ENCODE measurements around the gene WFS1. TPM values are rescaled to one million over a fixed set of nuclear protein-coding genes. Genes with fewer than 3 reads are reported as not detected.

Gene WFS1
- total and polyA plus RNA-seq, 2 of the 8 experiments (the other 6 are each of a cell fraction or from before 2014, with no cell fraction given) = 29.1 to 43.1 TPM

- Histone ChIP-seq H2AFZ (ENCODE audit: low read length) (no peak overlapping the region), H3K56ac (replicated peaks; ENCODE audit: insufficient read length, low read depth, low read length) (no peak overlapping the region), H3K23ac (ENCODE audit: insufficient read length) (no peak overlapping the region), H4K8ac (ENCODE audit: extremely low read depth, insufficient read depth, low read length) (no peak overlapping the region), H2BK120ac (replicated peaks; ENCODE audit: low read depth, low read length) (no peak overlapping the region), H3K18ac (ENCODE audit: extremely low read depth, low read length) (no peak overlapping the region), H2BK5ac (ENCODE audit: low read depth, low read length) (no peak overlapping the region), H3K27me3 (replicated peaks in 1 of 4; ENCODE audit: control insufficient read depth in 3 of 4, extremely low read depth in 1 of 4, insufficient read depth in 3 of 4, low read length in 3 of 4) (no peaks in the 10 kb centered on the region), H4K20me1 (replicated peaks in 1 of 2; ENCODE audit: control insufficient read depth in 1 of 2, insufficient read depth in 2 of 2, low read length in 2 of 2) (peaks cover 0 to 10% of the 10 kb centered on the region in 2 experiments), H2BK12ac (ENCODE audit: low read depth, low read length) (no peak overlapping the region), H3K4ac (replicated peaks; ENCODE audit: insufficient read length, low read depth, low read length) (no peak overlapping the region), H3K9me3 (ENCODE audit: insufficient read depth in 2 of 2, low read depth in 1 of 2, low read length in 1 of 2) (no peaks in the 10 kb centered on the region), H3K14ac (ENCODE audit: insufficient read length) (no peak overlapping the region), H3K4me1 (replicated peaks in 1 of 4; ENCODE audit: control insufficient read depth in 3 of 4, insufficient read depth in 4 of 4, low read length in 3 of 4) (no peaks in the 10 kb centered on the region), H4K5ac (ENCODE audit: insufficient read length, low read depth, low read length) (no peak overlapping the region), H3K23me2 (ENCODE audit: low read depth, low read length) (peaks cover 5% of the 10 kb centered on the region; the same call in 1 of the 2 replicates), H3K79me2 (ENCODE audit: control insufficient read depth in 1 of 2, insufficient read depth in 2 of 2, low read length in 2 of 2) (no peaks in the 10 kb centered on the region), H3K27ac (ENCODE audit: low read depth, low read length) (no peak overlapping the region), H2AK5ac (ENCODE audit: low read depth, low read length) (no peak overlapping the region), H3K4me2 (ENCODE audit: insufficient read depth in 1 of 2, low read depth in 2 of 2, low read length in 2 of 2) (no peak overlapping the region), H2BK20ac (ENCODE audit: low read length) (no peak overlapping the region), H3K36me3 (ENCODE audit: control insufficient read depth in 2 of 4, insufficient read depth in 4 of 4, low read length in 3 of 4) (peaks cover 0 to 30% (median 18%) of the 10 kb centered on the region in 4 experiments; a peak in 5 of 8 replicates), H4K91ac (replicated peaks; ENCODE audit: insufficient read length, low read length) (no peak overlapping the region), H3K9ac (replicated peaks in 1 of 4; ENCODE audit: extremely low read depth in 1 of 4, low read depth in 3 of 4, low read length in 3 of 4) (no peak overlapping the region), H3K4me3 (ENCODE audit: extremely low read depth in 1 of 4, insufficient read depth in 2 of 4, low read depth in 3 of 4, low read length in 4 of 4) (no peak overlapping the region), H2BK15ac (ENCODE audit: low read length) (no peak overlapping the region), H3K79me1 (ENCODE audit: low read depth, low read length) (no peaks in the 10 kb centered on the region)
- POLR2A ChIA-PET (ENCODE audit: partially characterized antibody) = no interaction called here
- DNase-seq (ENCODE audit: low read depth in 1 of 2, low spot score in 2 of 2) (no peak), FAIRE-seq (no peak)
- CTCF ChIA-PET (ENCODE audit: partially characterized antibody) = interaction anchor here (1.0 to 1.3 kb wide), 3 partner anchors 9 to 28 kb away, joined by 3 to 5 read pairs (median 3); no protein-coding TSS in a partner anchor
- TF ChIP-seq TBP (IDR thresholded peaks at IDR 0.05; ENCODE audit: low read depth, low read length) (no peak), SP1 (IDR thresholded peaks at IDR 0.05; ENCODE audit: low read depth, low read length) (no peak), POU5F1 (IDR thresholded peaks at IDR 0.05; ENCODE audit: low read depth, low read length) (no peak), TAF1 (IDR thresholded peaks at IDR 0.05; ENCODE audit: low read depth, low read length) (no peak), NRF1 (IDR thresholded peaks at IDR 0.05; ENCODE audit: low read depth, low read length) (no peak), SP2 (IDR thresholded peaks at IDR 0.05; ENCODE audit: low read length) (no peak), HDAC6 (IDR thresholded peaks at IDR 0.05; ENCODE audit: low read depth, low read length) (no peak), YY1 (IDR thresholded peaks at IDR 0.05; ENCODE audit: low read depth, low read length) (no peak), CHD2 (IDR thresholded peaks at IDR 0.05; ENCODE audit: low read length) (no peak), CREB1 (IDR thresholded peaks at IDR 0.05) (no peak), RBBP5 (IDR thresholded peaks at IDR 0.05; ENCODE audit: borderline replicate concordance, low read depth, low read length) (no peak), SUZ12 (IDR thresholded peaks at IDR 0.05; ENCODE audit: low read length) (no peak), KDM5A (IDR thresholded peaks at IDR 0.05; ENCODE audit: low read length) (no peak)
- 91% methylated on average over 7 of the region's 12 CpGs; no CpG with 5 or more reads in 1 of the 2 experiments for WGBS, 2 experiments (ENCODE audit: extremely low coverage in 1 of 2, insufficient coverage in 1 of 2, insufficient read length in 1 of 2, insufficient replicate concordance in 2 of 2, low coverage in 1 of 2, low lambda C conversion rate in 2 of 2, missing lambda C conversion rate in 1 of 2)
Observed at GRCh38 chr4:6299875-6300274, 30.2 kb downstream of the WFS1 start.
